ENCODE data around the gene SMARCD3. TPM values are rescaled to one million over a fixed set of nuclear protein-coding genes. Genes with fewer than 3 reads are reported as not detected.

SMARCD3 gene
- total and polyA plus RNA-seq, 2 of the 4 experiments (the other 2 are of a cell fraction) = 37.5 to 48.5 TPM

GRCh38 chr7:151237244-151238189, 11.0 kb downstream of the SMARCD3 start:
- in situ Hi-C loops (cut with MboI; ENCODE audit: low sequenced_read_pairs) (no loop called here), intact Hi-C loops (cut with micrococcal nuclease) (no loop called here), dilution Hi-C loops (cut with HindIII; ENCODE audit: low sequenced_read_pairs, unreplicated experiment) (no loop called here)
- Histone ChIP-seq H2AK9ac (replicated peaks; ENCODE audit: low read depth, low read length, poor library complexity) (no peak overlapping the region), H3K27me3 (ENCODE audit: control insufficient read depth, insufficient read depth, low read length) (no peaks in the 10 kb centered on the region), H2BK15ac (ENCODE audit: low read depth, low read length) (no peak overlapping the region), H3K4ac (ENCODE audit: low read depth, low read length) (no peak overlapping the region), H3K9me3 (ENCODE audit: control insufficient read depth, insufficient read depth, low read length) (no peaks in the 10 kb centered on the region), H4K91ac (ENCODE audit: insufficient read depth, low read depth, low read length) (no peak overlapping the region), H2AFZ (replicated peaks; ENCODE audit: low read length, poor library complexity) (no peak overlapping the region), H4K8ac (ENCODE audit: low read depth in 2 of 2, low read length in 2 of 2) (no peak overlapping the region), H3K36me3 (ENCODE audit: control insufficient read depth, insufficient read depth, low read length) (peaks cover 75% of the 10 kb centered on the region), H2BK20ac (ENCODE audit: low read depth, low read length) (no peak overlapping the region), H3K18ac (ENCODE audit: low read depth, low read length) (no peak overlapping the region), H3K9ac (ENCODE audit: low read depth, low read length) (no peak overlapping the region), H3K56ac (ENCODE audit: extremely low read depth, insufficient read depth, low read length) (no peak overlapping the region), H3K79me1 (ENCODE audit: low read depth in 1 of 2, low read length in 2 of 2) (peaks cover 0 to 84% of the 10 kb centered on the region in 2 experiments; a peak in 3 of 4 replicates), H3K4me3 (ENCODE audit: insufficient read depth, low read depth, low read length) (no peak overlapping the region), H3K4me1 (ENCODE audit: control insufficient read depth, insufficient read depth, low read length) (peaks cover 7% of the 10 kb centered on the region), H3K27ac (ENCODE audit: insufficient read depth, low read length) (no peak overlapping the region), H2BK5ac (ENCODE audit: low read depth, low read length, poor library complexity, severe bottlenecking) (no peak overlapping the region), H2BK120ac (ENCODE audit: low read depth, low read length) (no peak overlapping the region), H3K9me1 (ENCODE audit: insufficient read depth, low read length) (0 out of 2 replicates have a peak, but pooled peaks cover 4% of the 10 kb centered on the region), H3K4me2 (ENCODE audit: low read depth, low read length) (no peak overlapping the region), H4K20me1 (ENCODE audit: insufficient read depth, low read length) (peaks cover 80% of the 10 kb centered on the region), H4K5ac (ENCODE audit: low read depth, low read length) (no peak overlapping the region), H3K14ac (replicated peaks; ENCODE audit: low read depth, low read length) (no peak overlapping the region), H2AK5ac (ENCODE audit: low read depth, low read length) (no peak overlapping the region), H3K23ac (ENCODE audit: low read depth, low read length) (no peak overlapping the region)
- DNase-seq = no peak
- POLR2A ChIA-PET (ENCODE audit: unreplicated experiment) = no interaction called here
- BruUV-seq (replicated peaks) = no TSS peak
- 93% methylated on average over 25 of the region's 44 CpGs; no CpG with 5 or more reads in 1 of the 2 experiments for WGBS, 2 experiments (ENCODE audit: extremely low coverage in 2 of 2, insufficient read length in 1 of 2)
- CTCF ChIA-PET = interaction anchor here (1.4 kb wide), 1 partner anchor 11 kb away, joined by 4 read pairs; the partner anchor contains the start of gene ABCF2
- ATAC-seq (ENCODE audit: low read depth) = no peak
- TF ChIP-seq CHD1 (IDR thresholded peaks at IDR 0.05; ENCODE audit: low read depth, low read length) = no peak
- TF ChIP-seq MAFK (IDR thresholded peaks at IDR 0.05; ENCODE audit: low read depth, low read length) = no peak
- TF ChIP-seq FOS (IDR thresholded peaks at IDR 0.05; ENCODE audit: low read depth, low read length) = no peak
- TF ChIP-seq NFE2L2 (IDR thresholded peaks at IDR 0.05; ENCODE audit: low read depth, low read length) = no peak
- no peak for TF ChIP-seq CTCF (conservative IDR thresholded peaks at IDR 0.05; ENCODE audit: low read depth, low read length)
- no peak for TF ChIP-seq MAZ (IDR thresholded peaks at IDR 0.05; ENCODE audit: borderline replicate concordance, low read depth, low read length)
- no peak for TF ChIP-seq RAD21 (IDR thresholded peaks at IDR 0.05; ENCODE audit: low read length)
- TF ChIP-seq MXI1 (IDR thresholded peaks at IDR 0.05; ENCODE audit: borderline replicate concordance, low read depth, low read length) = no peak
- TF ChIP-seq ELK1 (IDR thresholded peaks at IDR 0.05; ENCODE audit: borderline replicate concordance, low read depth, low read length) = no peak
- TF ChIP-seq CEBPB (IDR thresholded peaks at IDR 0.05; ENCODE audit: low read depth, low read length) = no peak
- no peak for TF ChIP-seq SMC3 (IDR thresholded peaks at IDR 0.05; ENCODE audit: low read depth, low read length)
- TF ChIP-seq USF2 (IDR thresholded peaks at IDR 0.05; ENCODE audit: low read depth, low read length) = no peak
- TF ChIP-seq BHLHE40 (IDR thresholded peaks at IDR 0.05; ENCODE audit: low read depth, low read length) = no peak
- no peak for TF ChIP-seq RCOR1 (IDR thresholded peaks at IDR 0.05; ENCODE audit: insufficient replicate concordance, low read length)
